Neural cell (in vitro differentiated cells): Measurements from ENCODE around the gene TMEM52B. TPM values are rescaled to one million over a fixed set of nuclear protein-coding genes. Genes with fewer than 3 reads are reported as not detected.

Experiments used
- H2AFZ ChIP-seq: fragments of 200-600, 300-800 bp; sonication (generic), shearing (Covaris generic); 2 replicates; pipeline ENCODE4 v1.6.0; 2014; ENCODE audit warnings: low read depth, mild to moderate bottlenecking, antibody characterized with exemption, low read length, moderate library complexity
- H3F3A ChIP-seq: fragments of 200-600 bp; shearing (Covaris generic); 2 replicates; pipeline ENCODE4 v1.6.1; 2016; ENCODE audit warnings: mild to moderate bottlenecking, moderate library complexity, mixed read lengths, antibody characterized with exemption, low read length; ENCODE audit not compliant: insufficient read depth, poor library complexity, severe bottlenecking
- H3K27ac ChIP-seq: fragments of 200-600, 300-800 bp; sonication (generic), shearing (Covaris generic); 2 replicates; pipeline ENCODE4 v1.5.1; 2014; ENCODE audit warnings: mild to moderate bottlenecking, low read length, moderate library complexity
- H3K27me3 ChIP-seq: fragments of 300-800, 200-600 bp; sonication (generic), shearing (Covaris generic); 2 replicates; pipeline ENCODE4 v1.6.0; 2014; ENCODE audit warnings: mild to moderate bottlenecking, low read depth, low read length, moderate library complexity; ENCODE audit not compliant: insufficient read depth
- H3K36me3 ChIP-seq: fragments of 300-800, 200-600 bp; sonication (generic), shearing (Covaris generic); 2 replicates; pipeline ENCODE4 v1.5.1; 2014; ENCODE audit warnings: mild to moderate bottlenecking, antibody characterized with exemption, low read length, moderate library complexity; ENCODE audit not compliant: insufficient read depth
- H3K4me2 ChIP-seq: fragments of 300-800, 200-600 bp; sonication (generic), shearing (Covaris generic); 2 replicates; pipeline ENCODE4 v1.6.0; 2014; ENCODE audit warnings: mild to moderate bottlenecking, low read length
- H3K4me3 ChIP-seq: fragments of 300-800, 200-600 bp; sonication (generic), shearing (Covaris generic); 2 replicates; pipeline ENCODE4 v1.5.1; 2014; ENCODE audit warnings: mild to moderate bottlenecking, low read length, moderate library complexity
- H3K79me2 ChIP-seq: fragments of 200-600 bp; shearing (Covaris generic); replicated peaks from 2 replicates; pipeline ENCODE4 v1.6.0; 2014; ENCODE audit warnings: mild to moderate bottlenecking, low read length, moderate library complexity; ENCODE audit not compliant: insufficient read depth
- H3K9ac ChIP-seq: fragments of 300-800, 200-600 bp; sonication (generic), shearing (Covaris generic); 2 replicates; pipeline ENCODE4 v1.6.1; 2016; ENCODE audit warnings: mild to moderate bottlenecking, low read length, mixed read lengths
- H3K9me2 ChIP-seq: fragments of 200-600 bp; shearing (Covaris generic); 2 replicates; pipeline ENCODE4 v1.6.1; 2016; ENCODE audit warnings: mild to moderate bottlenecking, low read length, mixed read lengths; ENCODE audit not compliant: insufficient read depth
- H3K9me3 ChIP-seq: fragments of 200-600, 300-800 bp; sonication (generic), shearing (Covaris generic); 2 replicates; pipeline ENCODE4 v1.6.1; 2016; ENCODE audit warnings: mild to moderate bottlenecking, mixed run types, low read length, moderate library complexity, mixed read lengths
- H4K20me1 ChIP-seq: fragments of 200-600 bp; shearing (Covaris generic); 2 replicates; pipeline ENCODE4 v1.6.1; 2016; ENCODE audit warnings: mild to moderate bottlenecking, mixed run types; ENCODE audit not compliant: insufficient read depth
- CTCF ChIP-seq: fragments of 450-650 bp; IDR thresholded peaks from 2 replicates; pipeline ENCODE4 v1.5.1; 2014; ENCODE audit warnings: antibody characterized with exemption, mild to moderate bottlenecking, moderate library complexity; ENCODE audit not compliant: poor library complexity, severe bottlenecking
- EP300 ChIP-seq: fragments of 450-650 bp; conservative IDR thresholded peaks from 2 replicates; pipeline ENCODE4 v1.6.1; 2014; ENCODE audit warnings: antibody characterized with exemption, mild to moderate bottlenecking, moderate library complexity; ENCODE audit not compliant: poor library complexity, severe bottlenecking
- EZH2 ChIP-seq: fragments of 200-600, 300-800 bp; shearing (Covaris generic), sonication (generic); IDR thresholded peaks from 2 replicates; pipeline ENCODE4 v1.6.1; 2014; ENCODE audit warnings: antibody characterized with exemption, low read length, borderline replicate concordance, mild to moderate bottlenecking; ENCODE audit not compliant: insufficient read depth, poor library complexity, severe bottlenecking
- MXI1 ChIP-seq: fragments of 450-650 bp; conservative IDR thresholded peaks from 2 replicates; pipeline ENCODE4 v1.6.1; 2014; ENCODE audit warnings: antibody characterized with exemption, mild to moderate bottlenecking; ENCODE audit not compliant: poor library complexity, severe bottlenecking
- POLR2AphosphoS5 ChIP-seq: IDR thresholded peaks from 2 replicates; pipeline ENCODE4 v1.6.1; 2012
- RAD21 ChIP-seq: fragments of 450-650 bp; conservative IDR thresholded peaks from 2 replicates; pipeline ENCODE4 v1.6.1; 2014; ENCODE audit warnings: antibody characterized with exemption, mild to moderate bottlenecking, moderate library complexity
- REST ChIP-seq: IDR thresholded peaks from 2 replicates; pipeline ENCODE4 v1.6.1; 2012; ENCODE audit warnings: borderline replicate concordance
- TAF1 ChIP-seq: IDR thresholded peaks from 2 replicates; pipeline ENCODE4 v1.6.1; 2012; ENCODE audit warnings: low read depth
- polyA plus RNA-seq: library from polyadenylated mRNA; depleted of rRNA; stranded (reverse); fragments of >200 nt; gene quantifications from 2 replicates; pipeline ENCODE4 v1.2.3, GENCODE V29; 2014

The TMEM52B gene
- polyA plus RNA-seq, 1 donor from 2014 or later: not detected

GRCh38 chr12:10212739-10213131 is 33.9 kb downstream of the TMEM52B start, which contains the start of gene GABARAPL1:
Gene GABARAPL1 (plus strand): TSS chr12:10212877. CDS start chr12:10213130, 253 bp downstream.
- Histone ChIP-seq H3K9ac (peak within 1 kb of the TSS; percentile 99), H4K20me1 (no peaks in the 10 kb centered on the region), H3K9me3 (no peaks in the 10 kb centered on the region)

GRCh38 chr12:10213168-10214135 is 34.6 kb downstream of the TMEM52B start:
- H3K9ac ChIP-seq: peak overlapping the region; percentile 99
- H3K9me2 ChIP-seq: no peaks in the 10 kb centered on the region
- H3K27me3 ChIP-seq: no peaks in the 10 kb centered on the region
- H4K20me1 ChIP-seq: no peaks in the 10 kb centered on the region
- no peaks in the 10 kb centered on the region for H3F3A ChIP-seq
- no peaks in the 10 kb centered on the region for H3K36me3 ChIP-seq
- peak overlapping the region; percentile 99 for H2AFZ ChIP-seq
- peaks cover 27% of the 10 kb centered on the region for H3K79me2 ChIP-seq
- peak overlapping the region; percentile 96 for H3K4me3 ChIP-seq
- TF ChIP-seq CTCF (no peak), EP300 (no peak), MXI1 (peak; percentile 48), REST (peak; percentile 44), TAF1 (no peak), RAD21 (no peak), EZH2 (no peak), POLR2AphosphoS5 (no peak)
- H3K4me2 ChIP-seq: peak overlapping the region; percentile 57
- H3K27ac ChIP-seq: peak overlapping the region; percentile 93
- no peaks in the 10 kb centered on the region for H3K9me3 ChIP-seq

More at GRCh38 chr12:10212739-10213131, 33.9 kb downstream of the TMEM52B start, which contains the start of gene GABARAPL1:
- Histone ChIP-seq H3K79me2 (peaks cover 27% of the 10 kb centered on the region), H3K27ac (peak within 1 kb of the TSS; percentile 93), H2AFZ (peak within 1 kb of the TSS; percentile 99), H3K4me2 (peak within 1 kb of the TSS; percentile 57), H3K4me3 (peak within 1 kb of the TSS; percentile 96), H3K27me3 (no peaks in the 10 kb centered on the region), H3K36me3 (no peaks in the 10 kb centered on the region), H3K9me2 (no peaks in the 10 kb centered on the region), H3F3A (no peaks in the 10 kb centered on the region)
- TF ChIP-seq POLR2AphosphoS5: peak; percentile 81
- no peak for TF ChIP-seq MXI1
- TF ChIP-seq RAD21: no peak
- peak; percentile 65 for TF ChIP-seq REST
